KMS-11 (cell line): ENCODE data around the gene DNASE1L2.

ENCODE experiments used
- H2AFZ ChIP-seq: fragments of 200-600 bp; sonication (generic); 2 replicates; pipeline ENCODE4 v1.6.1; 2016; ENCODE audit warnings: antibody characterized with exemption, mixed run types, low read depth
- H3K27ac ChIP-seq: fragments of 200-600 bp; sonication (generic); 2 replicates; pipeline ENCODE4 v1.6.1; 2016; ENCODE audit warnings: mild to moderate bottlenecking, mixed run types
- H3K27me3 ChIP-seq: fragments of 200-600 bp; sonication (generic); 2 replicates; pipeline ENCODE4 v1.6.1; 2017; ENCODE audit warnings: mild to moderate bottlenecking, low read depth, mixed run types, moderate library complexity; ENCODE audit not compliant: insufficient read depth
- H3K36me3 ChIP-seq: fragments of 200-600 bp; sonication (generic); 2 replicates; pipeline ENCODE4 v1.6.1; 2017; ENCODE audit warnings: mild to moderate bottlenecking, mixed run types; ENCODE audit not compliant: insufficient read depth
- H3K4me1 ChIP-seq: fragments of 200-600 bp; sonication (generic); 2 replicates; pipeline ENCODE4 v1.6.1; 2016; ENCODE audit warnings: mild to moderate bottlenecking, low read depth, mixed run types; ENCODE audit not compliant: poor library complexity, severe bottlenecking
- H3K4me2 ChIP-seq: fragments of 200-600 bp; sonication (generic); 2 replicates; pipeline ENCODE4 v1.7.0; 2016; ENCODE audit warnings: mild to moderate bottlenecking, mixed run types
- H3K4me3 ChIP-seq: fragments of 200-600 bp; sonication (generic); IDR thresholded peaks from 2 replicates; pipeline ENCODE4 v1.6.1; 2017; ENCODE audit warnings: low read depth, low read length, mixed read lengths; ENCODE audit not compliant: insufficient read depth
- H3K79me2 ChIP-seq: fragments of 200-600 bp; sonication (generic); 2 replicates; pipeline ENCODE4 v1.6.1; 2016; ENCODE audit warnings: low read depth, mixed run types; ENCODE audit not compliant: insufficient read depth
- H3K9ac ChIP-seq: fragments of 200-600 bp; sonication (generic); 2 replicates; pipeline ENCODE4 v1.6.1; 2016; ENCODE audit warnings: mild to moderate bottlenecking, mixed run types
- H4K20me1 ChIP-seq: fragments of 200-600 bp; sonication (generic); 2 replicates; pipeline ENCODE4 v1.6.1; 2016; ENCODE audit warnings: mild to moderate bottlenecking, mixed run types; ENCODE audit not compliant: insufficient read depth
- CTCF ChIP-seq: fragments of 200-600 bp; sonication (generic); conservative IDR thresholded peaks from 2 replicates; pipeline ENCODE4 v1.6.1; 2017; ENCODE audit warnings: low read depth, mild to moderate bottlenecking, antibody characterized with exemption, low read length, moderate library complexity, mixed read lengths

Gene DNASE1L2

GRCh38 chr16:2210009-2210332 lies 26.3 kb upstream of the DNASE1L2 start:
- Histone ChIP-seq H3K4me2 (no peak overlapping the region), H4K20me1 (no peaks in the 10 kb centered on the region), H3K27me3 (no peaks in the 10 kb centered on the region), H3K36me3 (no peaks in the 10 kb centered on the region), H3K4me3 (no peak overlapping the region), H3K79me2 (peaks cover 22% of the 10 kb centered on the region), H3K4me1 (peaks cover 23% of the 10 kb centered on the region), H2AFZ (no peak overlapping the region), H3K9ac (no peak overlapping the region), H3K27ac (no peak overlapping the region)
- no peak for TF ChIP-seq CTCF

GRCh38 chr16:2210386-2211365 lies 25.6 kb upstream of the DNASE1L2 start, which contains the start of gene BRICD5:
Gene BRICD5, minus strand, starts transcription at chr16:2210863. Its CDS starts 30 bp downstream, at chr16:2210833.
- Histone ChIP-seq H3K27ac (no peak within 1 kb of the TSS), H3K27me3 (no peaks in the 10 kb centered on the region), H3K36me3 (no peaks in the 10 kb centered on the region), H3K4me2 (no peak within 1 kb of the TSS), H4K20me1 (no peaks in the 10 kb centered on the region), H2AFZ (no peak within 1 kb of the TSS), H3K4me3 (no peak within 1 kb of the TSS), H3K4me1 (peaks cover 23% of the 10 kb centered on the region), H3K9ac (no peak within 1 kb of the TSS), H3K79me2 (peaks cover 22% of the 10 kb centered on the region)
- no peak for TF ChIP-seq CTCF

- TF ChIP-seq CTCF: no peak
- peak overlapping the region; percentile 98; the same call in 1 of the 2 replicates for H3K4me2 ChIP-seq
- no peak overlapping the region for H3K4me3 ChIP-seq
- no peaks in the 10 kb centered on the region for H3K36me3 ChIP-seq
- no peak overlapping the region for H3K9ac ChIP-seq
- no peak overlapping the region for H3K27ac ChIP-seq
- H3K79me2 ChIP-seq: peaks cover 15% of the 10 kb centered on the region
- no peaks in the 10 kb centered on the region for H4K20me1 ChIP-seq
- H3K4me1 ChIP-seq: peaks cover 14% of the 10 kb centered on the region
- H3K27me3 ChIP-seq: no peaks in the 10 kb centered on the region
- no peak overlapping the region for H2AFZ ChIP-seq
Measured at GRCh38 chr16:2211923-2212347, 24.3 kb upstream of the DNASE1L2 start.

- Histone ChIP-seq H4K20me1 (no peaks in the 10 kb centered on the region), H2AFZ (no peak overlapping the region), H3K36me3 (no peaks in the 10 kb centered on the region), H3K27me3 (no peaks in the 10 kb centered on the region), H3K4me3 (no peak overlapping the region), H3K4me1 (peaks cover 14% of the 10 kb centered on the region), H3K9ac (peak overlapping the region; percentile 9; the same call in 1 of the 2 replicates), H3K79me2 (peaks cover 15% of the 10 kb centered on the region), H3K4me2 (peak overlapping the region; percentile 98), H3K27ac (no peak overlapping the region)
- TF ChIP-seq CTCF: no peak
Measured at GRCh38 chr16:2212362-2213324, 23.6 kb upstream of the DNASE1L2 start.
